Measurements from ENCODE around the gene TM4SF18. TPM values are rescaled to one million over a fixed set of nuclear protein-coding genes. Genes with fewer than 3 reads are reported as not detected.
"Not testable (repeated sequence)": the region's sequence is repeated elsewhere in the genome, so short reads cannot be mapped to it uniquely, and the experiment has no call there.

Gene TM4SF18
- total and polyA plus RNA-seq, 2 experiments from 2014 or later = 1.5 to 1.7 TPM

DNA sequence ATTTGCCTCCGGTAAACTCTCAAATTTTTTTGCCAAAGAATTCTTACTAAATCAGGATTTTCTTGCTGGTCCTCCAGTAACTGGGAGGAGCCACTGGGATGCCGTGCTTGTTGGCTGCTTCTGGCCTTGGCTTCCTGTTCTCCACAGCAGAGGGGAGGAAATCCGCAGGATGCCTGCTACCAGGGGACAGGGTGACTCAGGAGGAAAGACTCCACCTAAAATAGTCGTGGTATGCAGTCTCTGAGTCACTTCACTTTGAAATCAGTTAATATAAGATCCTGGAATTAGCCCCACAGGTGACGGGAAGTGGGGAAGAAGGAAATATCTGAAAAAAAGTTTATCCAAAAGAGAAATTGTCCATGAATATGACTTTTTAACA lies 6.5 kb upstream of the TM4SF18 start:
- H3K4me1 ChIP-seq (ENCODE audit: insufficient read depth) = peaks cover 10% of the 10 kb centered on the region
- peak overlapping the region; percentile 88 for H3K27ac ChIP-seq
- WGBS (ENCODE audit: low lambda C conversion rate, missing lambda C conversion rate) = 18% methylated on average over 5 of the region's 5 CpGs
- no peaks in the 10 kb centered on the region for H3K36me3 ChIP-seq (replicated peaks; ENCODE audit: insufficient read depth, low read depth)
- H2AFZ ChIP-seq = no peak overlapping the region
- no peaks in the 10 kb centered on the region for H3K27me3 ChIP-seq
- no peak for TF ChIP-seq CTCF (IDR thresholded peaks at IDR 0.05; ENCODE audit: poor library complexity)
- no peak for TF ChIP-seq EZH2 (IDR thresholded peaks at IDR 0.05; ENCODE audit: borderline replicate concordance)
- TF ChIP-seq EZH2phosphoT487 (IDR thresholded peaks at IDR 0.05; ENCODE audit: low read depth, severe bottlenecking, unreplicated experiment) = no peak
- H3K79me2 ChIP-seq = no peaks in the 10 kb centered on the region
- H4K20me1 ChIP-seq (ENCODE audit: insufficient read depth, poor library complexity, severe bottlenecking) = no peaks in the 10 kb centered on the region
- H3K4me3 ChIP-seq = no peak overlapping the region
- DNase-seq (ENCODE audit: low spot score) = peak; percentile 83
- peak overlapping the region; percentile 50 for H3K4me2 ChIP-seq
- H3K9me3 ChIP-seq (ENCODE audit: low read depth) = no peaks in the 10 kb centered on the region
- H3K9me2 ChIP-seq (replicated peaks; ENCODE audit: insufficient read depth) = no peaks in the 10 kb centered on the region

DNA sequence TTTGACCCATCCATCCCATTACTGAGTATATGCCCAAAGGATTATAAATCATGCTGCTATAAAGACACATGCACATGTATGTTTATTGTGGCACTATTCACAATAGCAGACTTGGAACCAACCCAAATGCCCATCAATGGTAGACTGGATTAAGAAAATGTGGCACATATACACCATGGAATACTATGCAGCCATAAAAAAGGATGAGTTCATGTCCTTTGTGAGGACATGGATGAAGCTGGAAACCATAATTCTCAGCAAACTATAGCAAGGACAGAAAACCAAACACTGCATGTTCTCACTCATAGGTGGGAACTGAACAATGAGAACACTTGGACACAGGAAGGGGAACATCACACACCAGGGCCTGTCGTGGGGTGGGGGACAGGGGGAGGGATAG lies 4.0 kb upstream of the TM4SF18 start:
- not testable (repeated sequence) for H3K9me3 ChIP-seq (ENCODE audit: low read depth); H3K27ac ChIP-seq; DNase-seq (ENCODE audit: low spot score); H4K20me1 ChIP-seq (ENCODE audit: insufficient read depth, poor library complexity, severe bottlenecking); H3K79me2 ChIP-seq; H2AFZ ChIP-seq; H3K36me3 ChIP-seq (replicated peaks; ENCODE audit: insufficient read depth, low read depth); H3K9me2 ChIP-seq (replicated peaks; ENCODE audit: insufficient read depth); H3K4me3 ChIP-seq; H3K27me3 ChIP-seq; H3K4me2 ChIP-seq
- WGBS (ENCODE audit: low lambda C conversion rate, missing lambda C conversion rate) = 100% methylated on average over 1 of the region's 1 CpG
- peaks cover 10% of the 10 kb centered on the region for H3K4me1 ChIP-seq (ENCODE audit: insufficient read depth)

GRCh38 chr3:149336925-149337324 lies 3.5 kb upstream of the TM4SF18 start:
- H4K20me1 ChIP-seq (ENCODE audit: insufficient read depth, poor library complexity, severe bottlenecking) = no peaks in the 10 kb centered on the region
- no peaks in the 10 kb centered on the region for H3K27me3 ChIP-seq
- H3K4me2 ChIP-seq = no peak overlapping the region
- no peaks in the 10 kb centered on the region for H3K79me2 ChIP-seq
- no peaks in the 10 kb centered on the region for H3K36me3 ChIP-seq (replicated peaks; ENCODE audit: insufficient read depth, low read depth)
- H2AFZ ChIP-seq = no peak overlapping the region
- H3K4me1 ChIP-seq (ENCODE audit: insufficient read depth) = peaks cover 10% of the 10 kb centered on the region
- no peak overlapping the region for H3K27ac ChIP-seq
- H3K4me3 ChIP-seq = no peak overlapping the region
- H3K9me2 ChIP-seq (replicated peaks; ENCODE audit: insufficient read depth) = no peaks in the 10 kb centered on the region
- no peaks in the 10 kb centered on the region for H3K9me3 ChIP-seq (ENCODE audit: low read depth)
- no peak for TF ChIP-seq CTCF (IDR thresholded peaks at IDR 0.05; ENCODE audit: poor library complexity)
- no peak for DNase-seq (ENCODE audit: low spot score)

- Histone ChIP-seq H3K36me3 (replicated peaks; ENCODE audit: insufficient read depth, low read depth) (no peaks in the 10 kb centered on the region), H3K27ac (no peak overlapping the region), H3K79me2 (no peaks in the 10 kb centered on the region), H3K4me1 (ENCODE audit: insufficient read depth) (no peaks in the 10 kb centered on the region), H3K4me3 (no peak overlapping the region), H2AFZ (no peak overlapping the region), H3K4me2 (no peak overlapping the region), H3K27me3 (no peaks in the 10 kb centered on the region), H4K20me1 (ENCODE audit: insufficient read depth, poor library complexity, severe bottlenecking) (no peaks in the 10 kb centered on the region), H3K9me3 (ENCODE audit: low read depth) (no peaks in the 10 kb centered on the region), H3K9me2 (replicated peaks; ENCODE audit: insufficient read depth) (no peaks in the 10 kb centered on the region)
- no peak for TF ChIP-seq CTCF (IDR thresholded peaks at IDR 0.05; ENCODE audit: poor library complexity)
- no peak for TF ChIP-seq EZH2 (IDR thresholded peaks at IDR 0.05; ENCODE audit: borderline replicate concordance)
- no peak for TF ChIP-seq EZH2phosphoT487 (IDR thresholded peaks at IDR 0.05; ENCODE audit: low read depth, severe bottlenecking, unreplicated experiment)
- no peak for DNase-seq (ENCODE audit: low spot score)
Observed at GRCh38 chr3:149332771-149333170, 665 bp downstream of the TM4SF18 start.

All from hepatocyte (in vitro differentiated cells).